ENCODE data around the gene FSD2.

The FSD2 gene

GRCh38 chr15:82750831-82751180 lies 55.1 kb downstream of the FSD2 start:
- Histone ChIP-seq H2AFZ (ENCODE audit: low read depth, low read length) (peak overlapping the region; percentile 79; the same call in 1 of the 2 replicates), H3K27ac (ENCODE audit: low read length) (0 out of 2 replicates have a peak overlapping the region, but pooled peaks have one; percentile 5), H3K79me2 (ENCODE audit: low read length) (peaks cover 60% of the 10 kb centered on the region), H3K9me3 (ENCODE audit: insufficient read depth, low read length) (no peaks in the 10 kb centered on the region), H4K20me1 (ENCODE audit: insufficient read depth, low read length) (peaks cover 4% of the 10 kb centered on the region; the same call in 1 of the 2 replicates), H3K9ac (ENCODE audit: low read length) (peak overlapping the region; percentile 81), H3K36me3 (replicated peaks; ENCODE audit: low read depth, low read length) (peaks cover 31% of the 10 kb centered on the region), H3K4me1 (ENCODE audit: low read length) (peaks cover 21% of the 10 kb centered on the region), H3K27me3 (ENCODE audit: low read depth, low read length) (no peaks in the 10 kb centered on the region), H3K4me3 (ENCODE audit: low read length) (peak overlapping the region; percentile 91), H3K4me2 (ENCODE audit: low read length) (peak overlapping the region; percentile 81)
- TF ChIP-seq CTCF (IDR thresholded peaks at IDR 0.05; ENCODE audit: low read depth, low read length) (no peak), EZH2phosphoT487 (IDR thresholded peaks at IDR 0.05; ENCODE audit: low read depth) (no peak)

DNA sequence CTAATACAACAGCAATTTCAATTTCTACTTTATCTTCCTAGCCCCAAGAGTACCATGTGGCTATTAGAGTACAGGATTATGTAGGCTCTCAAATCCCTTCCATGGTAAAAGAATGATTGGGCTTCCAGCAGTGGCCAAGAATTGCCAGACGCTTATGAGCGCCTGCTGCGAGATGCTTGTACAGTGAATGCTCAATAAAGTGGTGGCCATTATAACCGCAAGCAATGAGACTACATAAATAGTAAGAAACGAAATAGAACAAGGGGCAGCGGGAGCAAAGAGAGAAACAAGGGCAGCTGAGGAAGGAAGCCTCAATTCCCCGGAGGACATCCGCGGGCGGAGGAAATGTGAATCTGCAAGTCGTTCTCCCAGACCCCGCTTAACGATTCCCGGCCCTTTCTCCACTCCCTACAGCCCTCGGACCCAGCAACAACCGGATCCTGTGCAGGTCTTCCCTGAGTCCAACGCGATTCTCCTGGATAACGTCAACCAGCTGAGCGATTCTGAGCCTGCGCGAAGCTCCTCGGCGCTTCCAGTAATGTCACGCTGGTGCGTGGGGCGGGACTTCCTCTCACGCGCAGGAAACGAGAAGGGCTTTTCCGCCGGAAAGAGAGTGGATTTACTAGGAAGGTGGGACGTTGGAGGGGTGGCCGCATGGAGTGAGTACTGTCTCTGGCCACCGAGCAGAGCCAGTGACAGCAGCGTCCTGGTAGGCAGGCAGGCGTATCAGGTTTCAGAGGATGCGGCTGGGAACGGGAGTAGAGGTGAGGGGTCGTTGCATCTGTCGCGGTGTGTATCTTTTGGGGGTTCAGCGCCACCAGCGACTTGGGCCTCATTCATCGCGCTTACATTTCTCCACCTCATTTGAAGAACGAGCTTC lies 55.7 kb downstream of the FSD2 start:
- H3K27me3 ChIP-seq (ENCODE audit: low read depth, low read length) = no peaks in the 10 kb centered on the region
- peaks cover 57% of the 10 kb centered on the region for H3K79me2 ChIP-seq (ENCODE audit: low read length)
- peak overlapping the region; percentile 79 for H2AFZ ChIP-seq (ENCODE audit: low read depth, low read length)
- H3K4me2 ChIP-seq (ENCODE audit: low read length) = peak overlapping the region; percentile 85
- peaks cover 24% of the 10 kb centered on the region for H3K36me3 ChIP-seq (replicated peaks; ENCODE audit: low read depth, low read length)
- TF ChIP-seq EZH2phosphoT487 (IDR thresholded peaks at IDR 0.05; ENCODE audit: low read depth) (no peak), CTCF (IDR thresholded peaks at IDR 0.05; ENCODE audit: low read depth, low read length) (no peak)
- H3K9ac ChIP-seq (ENCODE audit: low read length) = peak overlapping the region; percentile 81
- H3K4me1 ChIP-seq (ENCODE audit: low read length) = peaks cover 21% of the 10 kb centered on the region
- peak overlapping the region; percentile 91 for H3K4me3 ChIP-seq (ENCODE audit: low read length)
- H3K9me3 ChIP-seq (ENCODE audit: insufficient read depth, low read length) = no peaks in the 10 kb centered on the region
- H4K20me1 ChIP-seq (ENCODE audit: insufficient read depth, low read length) = peaks cover 4% of the 10 kb centered on the region; the same call in 1 of the 2 replicates
- H3K27ac ChIP-seq (ENCODE audit: low read length) = peak overlapping the region; percentile 41

DNA sequence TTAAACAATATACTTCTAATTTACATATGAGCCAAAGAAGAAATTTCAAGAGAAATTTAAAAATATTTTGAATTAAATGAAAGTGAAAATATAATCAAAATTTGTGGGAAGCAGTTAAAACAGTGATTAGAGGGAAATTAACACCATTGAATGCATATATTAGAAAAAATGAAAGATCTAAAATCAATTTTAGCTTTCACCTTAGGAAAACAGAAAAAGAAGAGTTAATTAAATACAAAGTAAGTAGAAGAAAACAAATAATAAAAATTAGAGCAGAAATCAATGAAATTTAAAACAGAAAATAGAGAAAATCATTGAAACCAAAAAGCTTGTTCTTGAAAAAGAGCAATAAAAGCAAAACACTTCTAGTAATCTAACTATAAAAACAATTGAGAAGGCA lies 57.6 kb downstream of the FSD2 start:
- H3K4me1 ChIP-seq (ENCODE audit: low read length) = peaks cover 21% of the 10 kb centered on the region
- peaks cover 41% of the 10 kb centered on the region for H3K79me2 ChIP-seq (ENCODE audit: low read length)
- H3K36me3 ChIP-seq (replicated peaks; ENCODE audit: low read depth, low read length) = peaks cover 12% of the 10 kb centered on the region
- H3K9me3 ChIP-seq (ENCODE audit: insufficient read depth, low read length) = no peaks in the 10 kb centered on the region
- no peak overlapping the region for H3K4me3 ChIP-seq (ENCODE audit: low read length)
- no peak overlapping the region for H3K27ac ChIP-seq (ENCODE audit: low read length)
- no peak overlapping the region for H2AFZ ChIP-seq (ENCODE audit: low read depth, low read length)
- H4K20me1 ChIP-seq (ENCODE audit: insufficient read depth, low read length) = peaks cover 4% of the 10 kb centered on the region; the same call in 1 of the 2 replicates
- H3K9ac ChIP-seq (ENCODE audit: low read length) = no peak overlapping the region
- no peak for TF ChIP-seq EZH2phosphoT487 (IDR thresholded peaks at IDR 0.05; ENCODE audit: low read depth)
- TF ChIP-seq CTCF (IDR thresholded peaks at IDR 0.05; ENCODE audit: low read depth, low read length) = no peak
- no peaks in the 10 kb centered on the region for H3K27me3 ChIP-seq (ENCODE audit: low read depth, low read length)
- H3K4me2 ChIP-seq (ENCODE audit: low read length) = no peak overlapping the region

DNA sequence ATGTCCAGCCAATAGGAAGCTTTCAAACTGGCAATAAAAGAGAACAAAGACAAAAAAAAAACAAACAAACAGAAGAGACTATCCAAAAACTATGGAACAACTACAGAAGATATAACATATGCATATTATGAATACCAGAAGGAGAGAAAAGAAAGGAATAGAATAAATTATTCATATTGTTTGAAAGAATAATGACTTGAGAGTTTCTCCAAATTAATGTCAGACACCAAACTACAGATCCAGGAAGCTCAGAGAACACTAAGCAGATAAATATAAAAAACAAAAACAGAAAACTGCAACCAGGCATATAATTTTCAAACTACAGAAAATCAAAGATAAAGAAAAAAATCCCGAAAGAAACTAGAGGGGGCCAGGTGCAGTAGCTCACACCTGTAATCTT lies 62.1 kb downstream of the FSD2 start:
- H3K4me2 ChIP-seq (ENCODE audit: low read length) = no peak overlapping the region
- H3K27ac ChIP-seq (ENCODE audit: low read length) = no peak overlapping the region
- peaks cover 3% of the 10 kb centered on the region for H3K4me1 ChIP-seq (ENCODE audit: low read length)
- TF ChIP-seq CTCF (IDR thresholded peaks at IDR 0.05; ENCODE audit: low read depth, low read length) (no peak), EZH2phosphoT487 (IDR thresholded peaks at IDR 0.05; ENCODE audit: low read depth) (no peak)
- no peaks in the 10 kb centered on the region for H3K9me3 ChIP-seq (ENCODE audit: insufficient read depth, low read length)
- no peak overlapping the region for H2AFZ ChIP-seq (ENCODE audit: low read depth, low read length)
- no peaks in the 10 kb centered on the region for H3K36me3 ChIP-seq (replicated peaks; ENCODE audit: low read depth, low read length)
- no peak overlapping the region for H3K4me3 ChIP-seq (ENCODE audit: low read length)
- H3K27me3 ChIP-seq (ENCODE audit: low read depth, low read length) = no peaks in the 10 kb centered on the region
- H3K79me2 ChIP-seq (ENCODE audit: low read length) = no peaks in the 10 kb centered on the region
- no peaks in the 10 kb centered on the region for H4K20me1 ChIP-seq (ENCODE audit: insufficient read depth, low read length)
- no peak overlapping the region for H3K9ac ChIP-seq (ENCODE audit: low read length)
